ENCODE results near the gene CAMSAP2.

CAMSAP2 gene

DNA sequence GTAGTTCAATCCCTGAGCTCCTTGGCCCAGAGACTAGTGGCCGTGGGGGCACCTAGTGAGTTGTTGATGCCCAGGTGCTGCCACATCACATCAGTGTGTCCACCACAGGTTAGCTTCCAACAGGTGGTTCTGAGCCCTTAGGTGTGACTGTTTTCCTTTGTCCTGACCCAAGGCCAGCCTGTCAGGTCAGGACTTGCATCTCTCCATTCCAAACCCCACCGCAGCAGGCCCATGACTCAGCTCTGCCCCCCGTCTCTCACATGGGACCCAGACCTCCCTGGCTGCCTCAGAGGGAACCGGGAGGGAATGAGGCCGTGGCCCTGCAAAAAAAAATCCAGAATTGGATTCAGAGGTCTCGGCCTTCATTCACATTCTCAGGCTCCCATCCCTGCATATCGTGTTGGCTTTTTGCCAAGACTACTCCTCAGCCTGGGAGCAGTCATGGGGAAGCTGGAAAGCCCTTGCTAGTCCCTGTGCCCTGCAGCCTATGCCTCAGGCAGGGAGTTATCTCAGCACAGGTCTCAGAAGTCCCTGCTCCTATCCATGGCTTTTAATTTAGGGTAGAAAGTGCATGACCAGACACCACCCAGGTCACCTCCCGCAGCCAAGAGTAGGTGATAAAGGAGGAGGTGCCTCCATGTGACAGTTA, 163.2 kb downstream of the CAMSAP2 start:
- FAIRE-seq, result no peak

DNA sequence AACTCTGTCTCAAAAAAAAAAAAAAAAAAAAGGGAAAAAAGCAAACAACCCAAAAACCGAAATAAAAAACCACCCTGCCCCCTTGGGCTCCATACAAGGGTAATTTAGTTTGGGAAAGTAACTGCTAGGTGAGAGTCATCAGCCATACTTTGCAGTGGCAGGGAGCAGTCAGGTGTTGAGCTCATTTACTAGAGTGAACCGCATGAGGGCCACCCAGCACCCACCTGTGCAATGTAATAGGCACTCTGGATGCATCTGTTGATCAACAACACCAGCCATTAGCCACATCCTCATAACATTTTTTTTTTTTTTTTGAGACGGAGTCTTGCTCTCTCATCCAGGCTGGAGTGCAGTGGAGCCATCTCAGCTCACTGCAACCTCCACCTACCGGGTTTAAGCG, 165.1 kb downstream of the CAMSAP2 start:
- FAIRE-seq, result no peak

DNA sequence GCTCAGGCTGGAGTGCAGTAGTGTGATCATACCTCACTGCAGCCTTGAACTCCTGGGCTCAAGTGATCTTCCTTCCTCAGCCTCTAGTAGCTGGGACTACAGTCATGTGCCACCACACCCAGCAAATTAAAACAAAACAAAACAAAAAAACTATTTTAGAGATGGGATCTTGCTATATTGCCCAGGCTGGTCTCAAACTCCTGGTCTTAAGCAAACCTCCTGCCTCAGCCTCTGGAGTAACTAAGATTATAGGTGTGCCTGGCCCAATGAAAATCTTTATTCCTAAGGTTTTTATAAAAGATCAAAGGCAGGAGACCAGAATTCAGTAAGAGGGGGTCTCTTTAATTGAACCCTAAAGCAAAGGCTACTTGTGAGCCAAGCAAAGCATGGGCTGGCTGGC, 166.1 kb downstream of the CAMSAP2 start:
- FAIRE-seq, result no peak

DNA sequence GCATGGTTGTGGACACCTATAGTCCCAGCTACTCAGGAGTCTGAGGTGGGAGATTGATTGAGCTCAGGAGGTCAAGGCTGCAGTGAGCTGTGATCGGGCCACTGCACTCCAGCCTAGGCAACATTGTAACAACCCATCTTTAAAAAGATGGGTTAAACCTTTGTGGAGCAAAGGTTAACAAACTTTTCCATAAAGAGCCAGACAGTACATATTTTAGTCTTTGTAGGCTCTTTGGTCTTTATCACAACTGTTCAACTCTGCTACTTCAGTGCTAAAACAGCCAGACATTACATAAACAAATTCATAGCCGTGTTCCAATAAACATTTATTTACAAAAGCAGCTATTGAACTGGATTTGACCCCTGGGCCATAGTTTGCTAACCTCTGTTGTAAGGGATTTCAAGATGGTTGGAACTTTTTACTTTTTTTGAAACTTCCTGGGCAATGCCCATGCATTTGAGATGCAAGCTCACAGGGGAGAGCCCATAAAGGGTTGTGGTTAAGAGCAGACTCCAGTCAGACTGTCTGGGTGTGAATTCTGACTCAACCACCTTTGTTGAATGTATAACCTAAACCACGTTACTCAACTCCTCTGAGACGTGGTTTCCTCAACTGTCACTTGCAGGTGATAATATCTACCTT, 166.8 kb downstream of the CAMSAP2 start:
- FAIRE-seq, result no peak

DNA sequence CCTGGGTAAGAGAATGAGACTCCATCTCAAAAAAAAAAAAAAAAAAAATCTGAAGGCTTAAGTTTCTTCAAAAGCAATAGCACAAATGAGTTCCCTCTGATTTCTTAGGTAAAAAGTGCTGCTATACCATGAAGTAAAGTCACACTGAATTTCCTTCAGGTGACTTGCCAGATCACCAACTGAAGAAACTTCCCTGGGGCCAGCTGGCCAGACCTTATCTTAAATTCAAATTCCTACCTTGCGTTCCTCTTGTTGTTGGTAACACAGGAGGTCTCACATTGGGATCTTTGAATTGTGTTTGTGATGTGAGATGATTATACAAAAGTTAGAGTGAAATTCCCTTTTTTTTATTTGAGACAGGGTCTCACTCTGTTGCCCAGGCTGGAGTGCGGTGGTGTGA, 167.8 kb downstream of the CAMSAP2 start:
- no peak for FAIRE-seq

DNA sequence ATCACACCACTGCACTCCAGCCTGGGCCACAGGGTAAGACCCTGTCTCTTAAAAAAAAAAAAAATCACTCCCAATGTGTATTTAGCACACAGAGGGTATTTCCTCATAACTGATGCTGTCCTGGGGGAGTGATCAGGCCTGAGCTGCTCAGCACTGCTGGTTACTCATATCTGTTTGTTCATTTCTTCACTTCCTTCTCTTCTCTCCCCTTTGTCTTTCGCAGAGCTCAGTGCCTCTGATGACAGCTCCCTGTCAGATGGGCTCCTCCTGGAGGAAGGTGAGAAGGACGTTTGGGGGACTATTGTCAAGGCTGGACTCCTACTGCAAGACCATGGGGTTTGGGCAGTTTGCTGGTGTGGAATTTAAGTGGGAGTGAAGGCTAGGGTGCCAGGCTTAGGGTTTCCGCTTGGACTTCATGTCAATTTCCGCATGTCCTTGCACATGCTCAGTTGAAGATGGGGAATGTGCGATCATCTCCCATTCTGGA, 169.0 kb downstream of the CAMSAP2 start:
- no peak for FAIRE-seq

DNA sequence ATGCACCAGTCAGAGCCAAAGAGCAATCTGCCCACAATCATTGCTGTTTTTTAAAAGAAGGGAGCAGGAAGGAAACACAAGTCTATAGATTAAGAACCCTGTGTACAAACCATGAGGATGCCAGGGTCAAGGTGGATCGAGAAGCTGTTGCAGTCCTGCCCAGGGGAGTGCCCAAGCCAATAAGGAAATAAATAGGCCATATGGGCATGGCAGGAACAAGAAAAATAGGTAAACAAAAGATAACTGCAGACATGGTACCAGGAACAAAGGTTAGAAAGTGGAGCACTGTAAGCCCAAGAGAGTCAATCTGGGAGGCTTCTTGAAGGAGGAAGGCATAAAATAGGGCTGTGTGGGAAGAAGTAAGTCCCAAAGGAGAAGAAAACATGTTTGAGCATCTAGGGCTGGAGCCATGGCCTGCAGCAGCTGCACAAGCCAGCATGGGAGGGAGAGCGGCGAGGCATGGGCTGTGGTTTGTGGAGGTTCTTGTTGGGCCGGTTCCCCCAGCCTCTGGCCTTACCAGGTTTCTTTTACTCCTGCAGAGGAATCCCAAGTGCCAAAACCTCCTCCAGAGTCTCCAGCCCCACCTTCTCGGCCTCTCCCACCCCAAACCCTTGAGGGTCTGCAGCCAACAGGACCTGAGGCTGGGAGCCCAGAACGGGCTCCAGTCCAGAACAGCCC, 169.6 kb downstream of the CAMSAP2 start:
- no peak for FAIRE-seq

DNA sequence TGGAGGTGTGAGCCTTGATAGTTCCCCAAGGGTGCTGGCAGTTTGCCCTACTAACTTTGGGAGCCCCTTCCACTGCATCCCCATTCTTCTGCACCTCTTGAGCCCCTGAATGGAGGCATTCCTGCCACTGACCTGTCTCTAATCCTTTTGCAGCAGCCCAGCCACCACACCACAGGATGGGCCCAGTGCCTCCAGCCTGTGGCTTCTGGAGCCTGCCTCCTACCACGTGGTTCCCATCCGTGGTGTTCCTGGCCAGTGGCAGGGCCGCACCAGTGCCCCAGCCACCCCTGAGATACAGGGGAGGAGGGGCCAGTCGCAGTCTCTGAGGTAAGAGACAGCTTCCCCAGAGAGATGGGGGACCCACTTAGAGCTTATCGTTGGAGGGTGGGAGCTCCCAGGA, 170.4 kb downstream of the CAMSAP2 start:
- FAIRE-seq, result no peak

DNA sequence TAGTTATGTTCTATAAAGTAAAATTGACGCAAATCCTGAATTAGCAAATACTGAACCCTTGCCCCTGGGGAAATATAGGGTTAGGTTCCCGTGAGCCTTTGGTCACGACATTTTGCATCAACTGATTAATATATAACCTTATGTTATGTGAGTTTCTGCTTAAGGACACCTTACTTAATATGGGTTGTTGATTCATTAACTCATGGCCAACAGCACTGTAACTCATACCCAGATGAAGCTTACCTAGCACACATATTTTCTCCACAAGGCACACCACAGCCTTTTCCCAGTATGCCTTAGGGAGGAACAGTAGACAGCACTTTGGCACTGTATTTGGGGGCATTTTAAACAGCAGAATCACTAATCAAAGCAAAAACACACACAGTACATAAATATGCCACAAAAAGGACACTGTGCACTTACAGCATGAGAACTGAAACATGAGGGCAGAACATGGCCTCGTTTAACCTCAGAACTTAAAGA, 171.1 kb downstream of the CAMSAP2 start:
- FAIRE-seq, result no peak

Data from TTC549 (cell line).